ENCODE data around the gene BCL3. TPM values are rescaled to one million over a fixed set of nuclear protein-coding genes. Genes with fewer than 3 reads are reported as not detected.

Gene BCL3
- total and polyA plus RNA-seq, 3 donors from 2014 or later = 15.5 to 38.1 (median 31.7) TPM

- Histone ChIP-seq H3K27me3 (no peaks in the 10 kb centered on the region), H3K36me3 (ENCODE audit: low read depth, missing control alignments) (no peaks in the 10 kb centered on the region), H3K4me1 (peaks cover 59% of the 10 kb centered on the region), H3K9me3 (no peaks in the 10 kb centered on the region), H3K4me3 (peak overlapping the region; percentile 21 to 51), H3K27ac (peak overlapping the region; percentile 83 to 86)
- DNase-seq = no peak
- 14 to 27% methylated on average over 6 to 11 of the region's 11 CpGs for WGBS, 2 donors
- intact Hi-C loops (cut with DNase I; ENCODE audit: low total_unique reads) = no loop called here
- no peak for TF ChIP-seq POLR2A (IDR thresholded peaks at IDR 0.05)
- TF ChIP-seq, protein P1, sequence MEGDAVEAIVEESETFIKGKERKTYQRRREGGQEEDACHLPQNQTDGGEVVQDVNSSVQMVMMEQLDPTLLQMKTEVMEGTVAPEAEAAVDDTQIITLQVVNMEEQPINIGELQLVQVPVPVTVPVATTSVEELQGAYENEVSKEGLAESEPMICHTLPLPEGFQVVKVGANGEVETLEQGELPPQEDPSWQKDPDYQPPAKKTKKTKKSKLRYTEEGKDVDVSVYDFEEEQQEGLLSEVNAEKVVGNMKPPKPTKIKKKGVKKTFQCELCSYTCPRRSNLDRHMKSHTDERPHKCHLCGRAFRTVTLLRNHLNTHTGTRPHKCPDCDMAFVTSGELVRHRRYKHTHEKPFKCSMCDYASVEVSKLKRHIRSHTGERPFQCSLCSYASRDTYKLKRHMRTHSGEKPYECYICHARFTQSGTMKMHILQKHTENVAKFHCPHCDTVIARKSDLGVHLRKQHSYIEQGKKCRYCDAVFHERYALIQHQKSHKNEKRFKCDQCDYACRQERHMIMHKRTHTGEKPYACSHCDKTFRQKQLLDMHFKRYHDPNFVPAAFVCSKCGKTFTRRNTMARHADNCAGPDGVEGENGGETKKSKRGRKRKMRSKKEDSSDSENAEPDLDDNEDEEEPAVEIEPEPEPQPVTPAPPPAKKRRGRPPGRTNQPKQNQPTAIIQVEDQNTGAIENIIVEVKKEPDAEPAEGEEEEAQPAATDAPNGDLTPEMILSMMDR (IDR thresholded peaks at IDR 0.05) = no peak
These were observed 5.1 kb downstream of the BCL3 start for GRCh38 chr19:44753626-44753931.

- Histone ChIP-seq H3K9me3 (no peaks in the 10 kb centered on the region), H3K27me3 (no peaks in the 10 kb centered on the region), H3K36me3 (ENCODE audit: low read depth, missing control alignments) (no peaks in the 10 kb centered on the region), H3K4me1 (peaks cover 59% of the 10 kb centered on the region), H3K27ac (peak overlapping the region; percentile 83 to 86), H3K4me3 (peak overlapping the region; percentile 21 to 51)
- TF ChIP-seq, protein P1 (IDR thresholded peaks at IDR 0.05) = no peak
- TF ChIP-seq POLR2A (IDR thresholded peaks at IDR 0.05) = no peak
- intact Hi-C loops (cut with DNase I; ENCODE audit: low total_unique reads) = no loop called here
- peak; percentile 92 for DNase-seq
- WGBS, 2 donors = 0 to 13% methylated on average over 7 to 33 of the region's 33 CpGs
These were observed 5.6 kb downstream of the BCL3 start for GRCh38 chr19:44753932-44754749.

GRCh38 chr19:44754750-44755080 lies 6.2 kb downstream of the BCL3 start:
- Histone ChIP-seq H3K4me1 (peaks cover 53% of the 10 kb centered on the region), H3K27ac (peak overlapping the region; percentile 83 to 86), H3K36me3 (ENCODE audit: low read depth, missing control alignments) (no peaks in the 10 kb centered on the region), H3K4me3 (peak overlapping the region; percentile 21 to 51), H3K27me3 (no peaks in the 10 kb centered on the region), H3K9me3 (no peaks in the 10 kb centered on the region)
- DNase-seq = no peak
- TF ChIP-seq, protein P1 (IDR thresholded peaks at IDR 0.05) = no peak
- TF ChIP-seq POLR2A (IDR thresholded peaks at IDR 0.05) = no peak
- WGBS, 2 donors = 24 to 56% methylated on average over 11 of the region's 11 CpGs
- intact Hi-C loops (cut with DNase I; ENCODE audit: low total_unique reads) = no loop called here

GRCh38 chr19:44755219-44755618 lies 6.7 kb downstream of the BCL3 start:
- Histone ChIP-seq H3K36me3 (ENCODE audit: low read depth, missing control alignments) (no peaks in the 10 kb centered on the region), H3K27ac (peak overlapping the region; percentile 83 to 86), H3K9me3 (no peaks in the 10 kb centered on the region), H3K27me3 (no peaks in the 10 kb centered on the region), H3K4me1 (peaks cover 51% of the 10 kb centered on the region), H3K4me3 (no peak overlapping the region)
- intact Hi-C loops (cut with DNase I; ENCODE audit: low total_unique reads) = no loop called here
- DNase-seq = no peak
- TF ChIP-seq, protein P1 (IDR thresholded peaks at IDR 0.05) = no peak
- no peak for TF ChIP-seq POLR2A (IDR thresholded peaks at IDR 0.05)
- WGBS, 2 donors = 53 to 60% methylated on average over 4 of the region's 4 CpGs

- WGBS, 2 donors = 86 to 100% methylated on average over 3 to 7 of the region's 7 CpGs
- intact Hi-C loops (cut with DNase I; ENCODE audit: low total_unique reads) = no loop called here
- H3K27ac ChIP-seq = peak overlapping the region; percentile 68 to 83
- H3K27me3 ChIP-seq = no peaks in the 10 kb centered on the region
- no peaks in the 10 kb centered on the region for H3K9me3 ChIP-seq
- H3K4me1 ChIP-seq = peaks cover 44% of the 10 kb centered on the region
- H3K4me3 ChIP-seq = no peak overlapping the region
- no peaks in the 10 kb centered on the region for H3K36me3 ChIP-seq (ENCODE audit: low read depth, missing control alignments)
- no peak for DNase-seq
- TF ChIP-seq POLR2A (IDR thresholded peaks at IDR 0.05) = no peak
- TF ChIP-seq, protein P1 (IDR thresholded peaks at IDR 0.05) = no peak
These were observed 7.6 kb downstream of the BCL3 start for GRCh38 chr19:44756089-44756562.

All from testis (tissue), 3 donors.